GM18951 (cell line): Measurements from ENCODE around the gene BCKDHA.
"Not testable (repeated sequence)": the region's sequence is repeated elsewhere in the genome, so short reads cannot be mapped to it uniquely, and the experiment has no call there.

Experiments used
- POLR2A ChIP-seq: IDR thresholded peaks from 4 replicates; pipeline ENCODE4 v1.6.1; 2011; ENCODE audit warnings: mild to moderate bottlenecking; ENCODE audit not compliant: insufficient read length, insufficient read depth; ENCODE audit errors: extremely low read depth
- in situ Hi-C: fragments of 300-500 bp; cut with MboI; formaldehyde crosslinking; loops from one replicate; pipeline ENCODE4 v1.12.0; 2022; ENCODE audit warnings: low sequenced_read_pairs, mixed read lengths, inconsistent platforms; ENCODE audit not compliant: unreplicated experiment

The BCKDHA gene

DNA sequence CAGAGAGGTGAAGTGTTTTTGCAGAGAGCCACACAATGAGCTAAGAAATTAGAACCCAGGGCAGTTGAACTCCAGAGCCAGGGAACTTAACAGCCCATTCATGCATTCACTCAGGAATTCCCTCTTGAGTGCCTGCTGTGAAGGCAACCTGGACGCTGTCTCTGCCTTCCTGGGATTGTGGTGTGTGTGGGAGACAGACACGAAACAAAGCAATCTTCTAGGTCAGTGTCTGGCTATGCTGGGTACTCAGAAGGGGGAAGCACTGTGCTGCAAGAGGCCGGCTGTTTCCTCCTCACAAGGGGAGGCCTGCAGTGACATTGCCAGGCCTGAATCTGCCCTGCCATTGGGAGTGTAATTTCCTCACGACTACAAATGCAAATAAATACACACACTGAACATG lies 9.7 kb downstream of the BCKDHA start:
- no peak for TF ChIP-seq POLR2A
- in situ Hi-C loops, result no loop called here

DNA sequence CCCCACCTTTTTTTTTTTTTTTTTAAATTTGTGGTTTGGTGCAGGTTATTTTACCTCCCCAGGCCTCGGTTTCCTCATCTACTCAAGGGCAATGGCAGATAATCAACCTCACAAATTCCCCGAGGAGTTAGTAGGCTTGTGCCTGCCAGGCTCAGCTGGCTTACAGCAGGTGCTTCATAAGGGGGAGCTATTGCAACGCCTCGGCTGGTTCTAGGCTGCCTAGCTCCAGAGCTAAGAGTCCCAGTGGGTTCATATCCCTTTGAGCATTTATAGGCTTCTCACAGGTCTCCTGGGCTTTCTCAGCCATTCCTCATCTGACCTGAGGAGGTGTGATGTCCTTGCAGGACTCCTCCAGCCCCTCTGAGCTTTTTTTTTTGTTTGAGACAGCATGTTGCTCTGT lies 10.6 kb downstream of the BCKDHA start:
- in situ Hi-C loops, result no loop called here
- TF ChIP-seq POLR2A, result no peak

DNA sequence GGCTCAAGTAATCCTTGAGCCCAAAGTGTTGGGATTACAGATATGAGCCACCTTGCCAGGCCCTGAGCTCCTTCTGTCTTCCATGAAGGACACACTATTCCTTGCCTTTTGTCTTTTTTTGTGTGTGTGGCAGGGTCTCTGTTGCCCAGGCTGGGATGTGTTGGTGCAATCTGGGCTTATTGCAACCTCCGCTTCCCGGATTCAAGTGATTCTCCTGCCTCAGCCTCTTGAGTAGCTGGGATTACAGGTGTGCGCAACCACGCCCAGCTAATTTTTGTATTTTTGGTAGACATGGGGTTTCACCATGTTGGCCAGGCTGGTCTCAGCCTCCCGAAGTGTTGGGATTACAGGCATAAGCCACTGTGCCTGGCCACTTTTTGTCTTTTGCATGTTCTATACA lies 11.2 kb downstream of the BCKDHA start:
- in situ Hi-C loops, result not testable (repeated sequence)

DNA sequence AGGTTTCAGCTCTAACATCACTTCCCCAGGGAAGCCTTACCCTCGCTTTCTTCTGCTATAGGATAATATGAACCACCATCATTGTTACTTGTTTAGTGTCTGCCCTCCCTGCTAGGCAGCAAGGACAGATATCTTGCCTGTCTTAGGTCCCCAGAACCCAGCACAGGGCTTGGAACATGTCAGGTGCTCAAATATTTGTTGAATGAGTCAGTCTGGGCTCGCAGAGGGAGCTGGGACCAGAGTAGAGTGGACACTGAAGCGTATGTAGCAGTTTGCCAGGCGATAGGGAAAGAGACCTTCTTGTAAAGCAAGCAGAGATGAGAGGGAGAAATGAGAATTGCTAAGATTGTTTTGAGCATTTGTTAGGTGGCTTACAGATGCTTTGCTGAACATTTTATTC lies 11.7 kb downstream of the BCKDHA start:
- TF ChIP-seq POLR2A, result no peak
- in situ Hi-C loops, result no loop called here

DNA sequence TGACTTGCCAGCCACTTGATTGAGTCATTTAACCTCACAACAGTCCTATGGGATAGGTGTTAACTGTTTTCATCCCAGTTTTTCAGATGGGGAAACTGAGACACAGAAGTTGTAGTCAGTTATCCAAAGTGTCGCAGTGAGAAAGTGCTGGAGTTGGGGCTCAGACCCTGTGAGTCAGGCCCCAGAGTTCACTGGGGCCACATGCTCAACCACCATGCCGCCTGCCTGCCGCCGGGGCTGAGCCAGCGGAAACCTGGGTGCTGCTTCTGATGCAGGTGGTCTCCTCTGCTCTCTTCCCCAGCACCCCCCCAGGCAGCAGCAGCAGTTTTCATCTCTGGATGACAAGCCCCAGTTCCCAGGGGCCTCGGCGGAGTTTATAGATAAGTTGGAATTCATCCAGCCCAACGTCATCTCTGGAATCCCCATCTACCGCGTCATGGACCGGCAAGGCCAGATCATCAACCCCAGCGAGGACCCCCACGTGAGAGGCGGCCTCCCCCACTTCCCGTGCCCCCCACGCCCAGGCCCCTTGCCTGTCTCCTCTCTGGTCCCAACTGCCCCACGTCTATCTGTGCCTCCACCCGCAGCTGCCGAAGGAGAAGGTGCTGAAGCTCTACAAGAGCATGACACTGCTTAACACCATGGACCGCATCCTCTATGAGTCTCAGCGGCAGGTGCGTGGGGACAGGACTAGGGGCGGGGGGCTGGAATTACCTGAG lies 12.9 kb downstream of the BCKDHA start:
- TF ChIP-seq POLR2A, result no peak
- in situ Hi-C loops, result no loop called here

DNA sequence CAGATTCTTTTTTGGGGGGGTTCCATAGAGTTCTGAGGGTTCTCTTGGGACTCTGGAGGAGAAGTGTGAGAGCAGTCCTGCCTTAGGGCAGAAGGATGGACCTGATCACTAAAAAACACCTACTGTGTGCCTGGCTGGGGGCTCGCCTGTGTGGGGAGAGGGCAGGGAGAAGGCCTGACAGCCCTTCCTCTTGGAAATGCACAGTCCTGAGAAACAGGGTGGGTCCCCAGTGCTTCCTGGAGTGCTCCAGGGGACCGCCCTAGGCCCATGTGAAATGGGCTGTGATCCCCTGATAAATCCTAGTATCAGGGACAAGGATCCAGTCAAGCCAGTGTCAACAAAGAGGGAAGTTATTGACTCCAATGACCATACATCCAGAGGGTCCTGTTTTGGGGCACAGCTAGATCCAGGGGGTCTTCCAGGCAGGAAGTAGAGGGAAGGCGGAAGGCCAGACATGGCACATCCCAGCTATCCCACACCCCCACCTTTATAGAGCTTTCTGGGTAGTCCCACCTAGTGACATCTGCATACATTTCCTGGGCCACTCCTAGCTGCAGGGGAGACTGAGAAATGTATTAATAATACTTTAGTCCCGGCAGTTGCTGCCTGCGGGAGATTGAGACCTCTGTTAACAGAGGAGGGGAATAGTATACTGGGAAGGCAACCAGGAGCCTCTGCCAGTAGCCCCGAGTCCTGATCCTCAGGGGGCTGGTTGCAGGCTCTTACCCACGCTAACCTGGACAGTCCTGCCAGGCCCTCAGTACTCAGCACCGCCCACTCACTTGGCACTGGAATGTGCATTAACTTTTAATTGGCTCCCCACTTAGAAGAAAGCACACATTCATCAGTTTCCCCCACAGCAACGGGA lies 13.7 kb downstream of the BCKDHA start:
- in situ Hi-C loops, result no loop called here

DNA sequence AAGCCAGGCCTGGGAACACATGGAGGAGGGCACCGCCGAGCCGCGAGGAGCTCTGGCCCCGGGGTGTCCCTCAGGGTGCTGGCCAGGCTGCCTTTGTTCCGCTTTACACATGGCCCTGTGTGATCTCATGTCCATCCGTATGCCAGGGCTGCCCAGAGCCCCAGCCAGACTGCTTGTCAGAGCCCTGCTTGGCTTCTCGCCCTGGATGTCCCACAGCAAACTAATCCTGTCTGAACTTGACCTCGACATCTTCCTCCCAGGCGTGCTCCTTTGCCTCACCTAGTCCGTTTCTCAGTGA lies 14.3 kb downstream of the BCKDHA start:
- no peak for TF ChIP-seq POLR2A
- in situ Hi-C loops, result no loop called here

More for the DNA sequence above, 13.7 kb downstream of the BCKDHA start:
- no peak for TF ChIP-seq POLR2A

DNA sequence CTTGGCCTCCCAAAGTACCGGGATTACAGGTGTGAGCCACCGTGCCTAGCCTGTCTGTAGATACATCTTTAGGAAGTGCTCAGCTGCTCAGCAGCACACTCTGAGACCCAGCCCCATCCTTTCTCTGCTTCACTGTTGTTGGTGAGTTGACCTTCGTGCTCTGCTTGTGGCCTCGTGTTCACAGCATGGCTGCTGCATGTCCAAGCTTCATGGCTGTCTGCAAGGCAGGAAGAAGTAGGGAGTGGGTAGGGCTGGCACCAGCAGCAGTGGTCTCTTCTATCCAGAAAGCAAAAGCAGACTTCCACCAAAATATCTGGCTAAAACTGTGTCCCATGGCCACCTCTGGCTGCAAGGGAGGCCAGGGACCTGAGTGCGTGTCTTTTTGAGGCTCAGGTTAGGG lies 15.3 kb downstream of the BCKDHA start:
- TF ChIP-seq POLR2A, result no peak
- in situ Hi-C loops, result no loop called here

DNA sequence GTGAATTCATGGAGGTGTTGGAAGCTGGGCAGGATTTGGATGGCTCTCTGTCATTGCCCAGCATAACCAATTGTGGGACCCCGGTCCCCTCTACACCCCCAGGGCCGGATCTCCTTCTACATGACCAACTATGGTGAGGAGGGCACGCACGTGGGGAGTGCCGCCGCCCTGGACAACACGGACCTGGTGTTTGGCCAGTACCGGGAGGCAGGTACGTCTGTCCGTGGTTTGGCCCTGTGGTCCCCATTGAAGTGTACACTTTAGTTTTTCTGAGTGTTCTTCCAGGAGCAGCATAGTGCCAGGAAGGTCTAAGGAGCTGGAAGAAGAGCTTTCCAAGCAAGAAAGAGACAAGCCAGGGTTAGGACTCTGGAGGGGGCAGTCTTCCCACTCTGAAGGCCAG lies 16.3 kb downstream of the BCKDHA start:
- no peak for TF ChIP-seq POLR2A
- in situ Hi-C loops, result no loop called here

DNA sequence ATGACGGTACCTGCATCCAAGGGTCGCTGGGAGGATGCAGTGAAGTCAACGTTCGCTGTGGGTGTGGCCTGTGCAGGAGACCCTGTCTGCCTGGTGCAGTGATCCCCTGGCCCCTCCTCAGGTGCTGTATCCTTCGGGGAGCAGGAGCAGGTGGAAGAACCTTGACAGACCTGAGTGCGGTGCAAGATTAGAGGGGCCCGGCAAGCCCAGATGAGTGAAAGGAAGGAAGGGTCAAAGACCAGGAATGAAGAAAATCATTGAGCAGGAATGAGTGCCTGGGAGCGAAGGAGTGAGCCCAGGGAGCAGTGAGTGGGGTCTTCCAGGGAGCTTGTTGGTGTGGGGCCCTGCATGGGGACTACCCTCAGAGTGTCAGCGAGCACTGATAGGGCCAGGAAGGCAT lies 16.8 kb downstream of the BCKDHA start:
- in situ Hi-C loops, result no loop called here
- no peak for TF ChIP-seq POLR2A

DNA sequence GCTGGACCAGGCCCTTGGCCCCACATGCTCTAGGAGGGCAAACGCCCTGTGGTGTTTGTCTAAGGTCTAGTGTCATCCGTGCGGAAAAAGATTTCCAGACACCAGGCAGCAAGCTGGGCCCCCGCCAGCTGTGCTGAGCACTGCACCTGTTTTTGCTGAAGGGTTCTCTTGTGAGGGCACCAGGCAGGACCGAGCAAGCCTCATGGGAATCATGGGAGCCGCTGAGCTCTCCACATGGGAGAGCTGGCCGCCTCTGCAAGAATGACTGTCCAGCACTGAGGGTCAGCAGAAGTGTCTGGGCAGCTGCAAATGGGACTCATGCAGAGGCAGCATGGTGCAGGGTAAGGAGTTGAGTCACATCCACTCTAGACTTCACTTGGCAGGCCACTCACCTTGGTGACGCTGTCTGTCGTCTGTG lies 17.5 kb downstream of the BCKDHA start:
- in situ Hi-C loops, result no loop called here

DNA sequence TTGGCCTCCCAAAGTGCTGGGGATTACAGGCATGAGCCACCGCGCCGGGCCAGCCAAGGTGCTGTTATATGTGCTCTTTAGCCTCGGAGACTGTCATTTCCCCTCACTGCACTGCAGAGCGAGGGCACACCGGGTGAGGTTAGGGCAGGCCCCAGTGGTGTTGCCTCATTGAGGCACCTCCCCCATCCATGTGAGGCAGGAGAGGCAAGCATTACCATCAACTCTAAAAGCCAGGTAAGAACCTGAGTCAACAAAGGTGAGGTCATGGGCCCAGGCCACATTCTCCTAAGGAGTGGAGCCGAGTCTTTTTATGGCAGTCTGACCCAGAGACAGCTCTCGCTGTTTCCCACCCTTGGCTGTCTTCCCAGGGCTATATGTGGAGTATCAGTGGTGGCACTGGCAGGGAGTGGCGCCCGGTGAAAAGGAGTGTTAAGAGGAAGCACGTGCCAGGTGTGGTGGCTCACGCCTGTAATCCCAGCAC lies 18.6 kb downstream of the BCKDHA start:
- TF ChIP-seq POLR2A, result no peak
- in situ Hi-C loops, result no loop called here

More for the DNA sequence above, 17.5 kb downstream of the BCKDHA start:
- no peak for TF ChIP-seq POLR2A

DNA sequence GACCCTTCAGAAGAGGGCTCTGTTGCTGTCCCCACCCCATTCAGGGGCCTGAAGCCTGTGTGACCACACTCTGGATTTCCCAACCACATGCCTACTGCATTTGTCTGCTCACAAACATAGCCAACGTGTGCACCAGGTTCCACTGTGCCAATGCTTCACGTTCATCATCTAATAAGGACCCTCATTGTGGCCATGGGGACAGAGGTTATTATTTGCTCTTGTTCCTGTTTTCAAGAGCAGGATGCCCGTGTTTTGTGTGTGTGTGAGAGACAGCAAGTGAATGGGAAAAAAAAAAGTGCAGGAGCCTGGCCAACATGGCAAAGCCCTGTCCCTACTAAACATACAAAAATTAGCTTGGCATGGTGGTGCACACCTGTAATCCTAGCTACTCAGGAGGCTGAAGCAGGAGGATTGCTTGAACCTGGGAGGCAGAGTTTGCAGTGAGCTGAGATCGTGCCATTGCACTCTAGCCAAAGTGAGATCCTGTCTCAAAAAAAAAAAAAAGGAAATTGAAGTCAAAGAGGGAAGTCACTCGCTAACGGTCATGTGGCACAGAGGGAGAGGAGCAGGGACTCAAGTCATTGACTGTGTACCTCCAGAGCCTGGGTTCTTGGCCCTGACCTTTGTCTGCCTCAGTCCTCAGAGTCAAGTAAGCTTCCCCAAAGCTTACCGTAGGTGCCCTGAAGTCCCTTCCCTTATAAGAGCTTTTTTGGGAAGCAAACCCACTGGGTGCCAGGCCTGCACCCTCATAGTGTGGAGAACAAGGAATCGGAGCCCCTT lies 22.7 kb downstream of the BCKDHA start:
- in situ Hi-C loops, result no loop called here
- no peak for TF ChIP-seq POLR2A
